NCI-H226 (cell line): Measurements from ENCODE around the gene KCTD12.
A peak's percentile ranks its signal among the peaks of the same experiment; 100 is the strongest.
"Not testable (repeated sequence)": the region's sequence is repeated elsewhere in the genome, so short reads cannot be mapped to it uniquely, and the experiment has no call there.

Source experiments
- DNase-seq: peaks from one replicate; pipeline ENCODE4 v3.0.0-alpha.2; 2015

Gene KCTD12

DNA sequence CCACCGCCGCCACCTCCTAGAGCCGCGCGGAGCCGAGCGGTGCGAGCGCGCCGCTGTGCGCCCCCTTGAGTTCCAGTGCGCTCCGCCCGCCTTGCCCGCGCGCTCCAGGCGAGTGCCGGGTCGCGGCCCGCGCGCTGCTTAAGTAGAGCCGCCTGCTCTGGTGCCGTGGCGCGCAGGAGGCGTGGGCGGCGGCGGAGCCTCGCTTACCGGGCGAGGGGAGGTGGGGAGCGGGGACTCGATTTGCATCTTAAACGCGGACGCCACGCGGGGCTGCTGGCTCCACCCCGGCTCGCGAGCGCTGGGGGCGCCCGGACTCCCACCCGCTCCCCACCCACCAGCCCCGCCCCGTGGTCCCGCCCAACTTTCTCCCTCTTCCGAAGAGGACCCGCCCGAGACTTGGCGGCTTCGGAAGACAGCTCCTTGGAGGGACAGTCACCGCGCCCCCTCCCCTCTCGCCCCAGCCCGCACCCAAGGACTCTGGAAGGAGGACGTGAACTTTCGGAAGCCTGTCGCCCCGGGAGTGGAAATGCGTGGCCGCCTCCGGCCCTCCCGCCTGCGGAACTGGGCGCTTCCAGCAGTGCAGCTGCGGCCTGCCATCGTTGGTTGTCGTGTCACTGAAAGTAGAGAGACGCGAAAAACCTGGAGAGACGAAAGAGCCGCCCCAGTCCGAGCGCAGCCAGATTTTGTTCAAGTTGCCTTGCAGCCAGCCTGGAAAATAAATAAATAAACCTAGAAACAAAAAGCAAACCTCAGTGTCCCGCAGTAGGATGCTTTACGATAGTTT, at the start of gene KCTD12:
TSS of gene KCTD12 (minus strand) at position 114 of the 784 bp plus-strand sequence. CDS start 257 bp downstream, outside the sequence.
- peak; percentile 64 for DNase-seq

DNA sequence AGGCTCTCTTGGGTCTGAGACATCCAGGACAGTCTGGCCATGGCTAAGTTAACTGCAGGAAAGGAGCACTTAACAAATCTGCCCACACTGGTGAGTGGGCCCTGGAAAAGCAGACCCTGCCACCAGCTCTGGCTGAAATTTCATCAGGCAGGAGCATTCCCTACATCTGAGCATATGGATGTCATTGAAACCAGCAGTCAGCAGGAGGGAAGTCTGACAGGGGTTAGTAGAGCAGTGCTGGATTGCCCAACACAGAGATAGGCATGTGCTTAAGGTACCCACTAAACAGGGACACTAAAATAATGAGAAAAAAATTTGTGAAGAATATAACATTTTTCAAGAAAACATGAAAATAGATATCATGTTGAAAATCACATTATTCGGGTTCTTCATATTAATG, 48.5 kb upstream of the KCTD12 start:
- DNase-seq: no peak

DNA sequence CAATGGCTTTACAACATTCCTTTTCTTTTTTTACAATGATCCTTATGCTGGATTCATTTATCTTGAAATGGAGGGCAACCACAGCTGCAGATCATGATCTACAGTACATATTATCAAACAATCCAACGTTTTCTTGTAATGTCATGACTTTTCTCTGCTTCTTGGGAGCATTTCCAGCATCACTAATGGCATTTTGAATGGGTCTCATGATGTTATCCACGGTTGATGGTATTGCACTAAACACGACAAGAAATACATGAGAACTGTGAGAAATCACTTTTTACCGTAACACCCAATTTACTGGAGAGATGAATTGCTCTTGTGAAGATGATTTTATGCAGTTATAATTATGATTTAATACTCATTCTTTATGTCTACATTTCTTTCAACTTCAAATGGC, 45.9 kb upstream of the KCTD12 start:
- DNase-seq: no peak

DNA sequence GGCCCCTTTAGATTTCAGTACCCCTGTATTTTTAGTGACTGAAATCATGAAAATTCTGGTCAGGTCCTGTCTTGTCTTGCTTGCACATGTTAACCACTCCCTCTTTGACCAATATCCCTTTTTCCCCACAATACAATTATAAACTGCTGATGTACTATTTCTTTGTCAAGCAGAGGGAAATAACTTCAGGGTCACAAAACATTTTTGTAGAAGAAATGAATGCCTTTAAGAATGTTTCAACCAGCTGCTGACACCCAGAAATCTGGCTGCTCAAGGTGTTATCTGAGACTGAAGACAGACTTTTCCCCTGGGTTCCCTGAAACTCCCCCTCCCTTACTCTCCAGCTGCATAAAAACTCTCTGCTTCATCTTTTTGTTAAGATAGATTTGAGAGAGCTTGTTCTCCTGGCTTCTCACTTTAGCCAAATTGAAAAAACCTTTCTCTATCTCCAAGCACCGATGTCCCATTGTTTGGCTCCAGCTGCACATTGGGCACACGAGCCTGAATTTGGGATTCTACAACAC, 43.7 kb upstream of the KCTD12 start:
- no peak for DNase-seq

DNA sequence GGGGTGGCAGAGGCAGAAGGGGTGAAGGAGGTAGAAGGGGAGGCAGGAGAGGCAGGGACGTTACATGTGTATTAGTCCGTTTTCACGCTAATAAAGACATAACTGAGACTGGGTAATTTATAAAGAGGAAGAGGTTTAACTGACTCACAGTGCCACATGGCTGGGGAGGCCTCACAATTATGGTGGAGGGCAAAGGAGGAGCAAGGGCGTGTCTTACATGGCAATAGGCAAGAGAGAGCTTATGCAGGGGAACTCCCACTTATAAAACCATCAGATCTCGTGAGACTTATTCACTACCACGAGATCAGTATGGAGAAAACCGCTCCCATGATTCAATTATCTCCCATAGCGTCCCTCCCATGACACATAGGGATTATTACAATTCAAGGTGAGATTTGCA, 43.1 kb upstream of the KCTD12 start:
- DNase-seq: no peak

DNA sequence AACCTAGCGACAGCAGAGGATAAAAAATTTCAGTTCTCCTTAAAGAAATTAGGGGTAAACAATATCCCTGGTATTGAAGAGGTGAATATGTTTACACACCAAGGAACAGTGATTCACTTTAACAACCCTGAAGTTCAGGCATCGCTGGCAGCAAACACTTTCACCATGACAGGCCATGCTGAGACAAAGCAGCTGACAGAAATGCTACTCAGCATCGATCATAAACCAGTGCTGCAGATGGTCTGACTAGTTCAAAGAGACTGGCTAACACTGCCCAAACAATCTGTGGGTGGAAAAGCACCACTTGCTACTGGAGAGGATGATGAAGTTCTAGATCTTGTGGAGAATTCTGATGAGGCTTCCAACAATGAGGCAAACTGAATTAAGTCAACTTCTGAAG, 42.3 kb upstream of the KCTD12 start:
- no peak for DNase-seq

DNA sequence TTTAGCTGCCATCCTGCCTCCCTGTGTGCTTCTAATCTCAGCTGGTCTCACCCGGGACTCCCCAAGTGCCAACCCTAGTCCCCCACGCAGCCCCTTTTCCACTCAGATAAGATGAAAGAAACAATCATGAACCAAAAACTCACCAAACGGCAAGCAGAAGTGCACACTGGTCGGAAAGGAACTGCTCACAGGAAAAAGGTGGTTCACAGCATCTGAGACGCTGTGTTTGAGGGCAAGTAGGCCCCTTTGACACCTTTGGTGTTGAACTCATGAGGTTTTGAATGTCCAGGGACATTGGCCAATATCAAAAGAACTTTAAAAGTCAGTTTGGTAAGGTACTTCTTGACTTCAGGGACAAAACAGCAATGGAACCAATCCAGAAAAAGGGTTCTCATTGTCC, 41.8 kb upstream of the KCTD12 start:
- no peak for DNase-seq

DNA sequence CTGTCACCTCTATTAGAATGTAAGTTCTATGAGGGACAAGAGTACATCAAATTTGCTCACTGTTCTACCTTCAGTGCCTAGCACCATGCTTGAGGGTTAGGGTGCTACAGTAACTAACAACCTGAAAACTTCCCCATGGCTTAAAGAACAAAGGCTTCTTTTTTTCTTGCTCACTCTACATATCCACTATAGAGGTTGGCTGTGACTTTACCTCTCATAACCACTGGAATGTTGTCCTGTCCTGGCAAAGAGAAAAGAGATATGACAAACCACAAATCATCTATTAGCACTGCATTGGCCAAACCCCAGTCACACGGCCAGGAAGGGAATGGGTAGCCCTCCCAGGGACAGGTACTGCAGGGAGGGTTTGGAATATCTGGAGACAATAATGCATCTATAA, 38.9 kb upstream of the KCTD12 start:
- no peak for DNase-seq

DNA sequence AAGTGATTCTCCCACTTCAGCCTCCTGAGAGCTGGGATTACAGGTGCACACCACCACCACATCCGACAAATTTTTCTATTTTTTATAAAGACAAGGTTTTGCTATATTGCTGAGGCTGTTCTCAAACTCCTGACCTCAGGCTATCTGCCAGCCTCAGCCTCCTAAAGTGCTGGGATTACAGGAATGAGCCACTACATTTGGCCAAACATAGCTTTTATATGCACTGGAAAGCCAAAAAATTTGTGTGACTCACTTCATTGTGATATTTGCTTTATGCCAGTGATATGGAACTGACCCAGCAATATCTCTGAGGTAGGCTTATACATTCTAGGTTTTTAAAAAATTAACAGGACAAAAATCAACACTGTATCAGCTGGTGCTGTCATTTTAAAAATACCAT, 35.3 kb upstream of the KCTD12 start:
- peak; percentile 46 for DNase-seq

DNA sequence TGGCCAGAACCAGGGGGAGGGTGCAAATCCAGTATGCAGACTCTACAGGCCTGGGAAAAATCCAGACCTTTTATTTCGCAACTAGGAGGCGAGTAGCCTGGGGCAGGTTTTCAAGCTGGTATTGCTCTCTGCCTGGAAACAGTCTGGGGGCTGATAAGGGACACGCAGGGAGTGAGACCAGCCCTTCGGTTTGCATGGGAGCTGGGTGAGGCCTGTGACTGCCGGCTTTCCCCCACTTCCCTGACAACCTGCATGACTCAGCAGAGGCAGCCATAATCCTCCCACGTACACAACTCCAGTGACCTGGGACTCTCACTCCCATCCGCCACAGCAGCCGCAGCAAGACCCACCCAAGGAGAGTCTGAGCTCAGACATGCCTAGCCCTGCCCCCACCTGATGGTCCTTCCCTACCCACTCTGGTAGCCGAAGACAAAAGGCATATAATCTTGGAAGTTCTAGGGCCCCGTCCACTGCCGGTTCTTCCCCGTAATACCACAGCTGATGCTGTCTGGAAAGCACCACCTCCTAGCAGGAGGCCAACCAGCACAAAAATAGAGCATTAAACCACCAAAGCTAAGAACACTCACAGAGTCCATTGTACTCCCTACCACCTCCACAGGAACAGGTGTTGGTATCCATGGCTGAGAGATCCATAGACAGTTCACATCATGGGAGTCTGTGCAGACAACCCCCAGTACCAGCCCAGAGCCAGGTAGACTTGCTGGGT, 31.7 kb upstream of the KCTD12 start:
- peak; percentile 98 for DNase-seq

DNA sequence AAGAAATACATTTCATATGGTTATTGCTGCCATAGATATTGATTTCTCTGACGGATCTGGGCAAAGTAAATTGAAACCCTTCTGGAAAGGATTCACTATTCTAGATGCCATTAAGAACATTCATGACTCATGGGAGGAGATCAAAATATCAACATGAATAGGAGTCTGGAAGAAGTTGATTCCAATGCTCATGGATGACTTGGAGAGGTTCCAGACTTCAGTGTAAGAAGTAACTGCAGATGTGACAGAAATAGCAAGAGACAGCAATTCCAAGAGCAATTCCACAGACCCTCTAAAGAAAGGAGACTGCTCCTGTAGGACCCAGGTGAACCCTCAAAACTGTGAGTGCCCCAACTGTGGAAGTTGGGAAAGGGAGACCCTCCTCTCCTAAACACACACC, 30.9 kb upstream of the KCTD12 start:
- peak; percentile 56 for DNase-seq

DNA sequence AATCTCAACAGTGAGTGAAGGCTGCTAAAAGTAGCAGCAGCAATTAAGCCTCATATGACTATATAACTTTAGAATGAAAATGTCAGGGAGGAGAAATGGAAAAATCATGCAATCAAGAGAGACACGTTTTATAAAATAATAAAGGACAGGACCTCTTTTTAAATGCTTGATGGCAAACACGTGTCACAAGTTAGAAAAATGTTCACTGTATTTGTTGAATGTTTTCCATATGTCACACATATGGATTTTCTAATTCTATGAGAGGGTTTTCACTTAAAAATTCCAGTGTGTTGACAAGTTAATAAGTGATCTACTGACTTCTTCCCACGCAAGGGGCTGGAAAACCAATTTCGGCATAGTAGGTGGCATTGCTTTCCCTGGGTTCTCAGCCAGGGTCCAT, 27.7 kb upstream of the KCTD12 start:
- DNase-seq: no peak

DNA sequence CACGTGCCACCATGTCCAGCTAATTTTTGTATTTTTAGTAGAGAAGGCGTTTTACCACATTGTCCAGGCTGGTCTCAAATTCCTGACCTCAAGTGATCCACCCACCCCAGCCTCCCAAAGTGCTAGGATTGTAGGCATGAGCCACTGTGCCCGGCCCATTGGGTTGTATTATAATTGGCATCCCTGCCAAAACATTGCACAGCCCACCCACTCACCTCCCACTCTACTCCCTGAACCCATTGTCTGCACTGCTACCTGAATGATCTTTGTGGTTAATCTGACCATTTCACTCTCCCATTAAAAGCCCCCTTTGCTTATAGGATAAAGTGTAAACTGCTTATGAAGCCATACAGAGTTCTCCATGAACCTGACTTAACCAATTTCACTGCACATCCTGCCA, 26.3 kb upstream of the KCTD12 start:
- no peak for DNase-seq

DNA sequence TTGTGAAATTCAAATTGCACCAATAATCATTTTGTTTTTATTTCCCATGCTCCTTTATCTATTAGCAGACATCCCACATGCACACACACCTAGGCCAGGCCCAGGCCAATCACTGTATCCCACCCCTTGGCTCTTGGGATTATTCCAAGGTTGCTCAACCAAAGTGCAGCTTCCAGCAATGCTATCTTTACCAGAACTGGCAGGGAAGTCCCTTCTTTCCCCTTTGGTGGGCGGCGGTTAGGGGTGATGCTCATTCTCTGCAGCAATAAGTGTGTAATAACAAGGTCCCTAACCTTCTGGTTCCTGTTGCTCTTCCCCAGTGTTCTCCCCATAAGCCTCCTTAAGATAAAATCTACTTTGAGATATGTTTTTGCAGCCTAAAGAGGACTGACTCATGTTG, 18.3 kb upstream of the KCTD12 start:
- peak; percentile 50 for DNase-seq

DNA sequence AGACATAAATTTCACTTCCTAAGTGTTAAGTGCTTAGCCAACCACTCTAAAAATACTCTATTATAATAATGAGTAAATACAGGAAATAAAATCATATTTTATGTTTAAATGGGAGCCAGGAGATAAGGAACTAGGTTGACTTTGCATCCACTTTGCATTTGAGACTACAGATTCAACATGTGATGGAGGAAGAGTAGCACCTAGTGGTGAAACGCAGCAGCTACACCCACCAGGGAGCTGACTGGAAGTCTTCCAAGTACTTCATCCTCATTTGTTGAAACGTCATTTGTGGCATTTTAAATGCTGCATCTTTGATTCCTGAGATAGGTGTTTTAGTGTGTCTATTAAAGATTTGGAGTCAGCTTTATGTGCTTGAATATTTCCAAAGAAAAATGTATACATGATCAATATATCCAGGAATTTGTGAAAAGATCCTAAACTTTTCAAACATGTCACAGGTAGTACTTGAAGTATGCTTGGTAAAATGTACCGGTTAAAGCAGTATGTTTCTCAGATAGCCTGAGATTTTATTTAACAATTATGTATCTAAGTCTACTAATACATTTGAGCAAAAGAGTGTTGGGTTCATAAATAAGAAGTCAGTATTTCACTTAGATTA, 17.4 kb upstream of the KCTD12 start:
- DNase-seq: peak; percentile 36

DNA sequence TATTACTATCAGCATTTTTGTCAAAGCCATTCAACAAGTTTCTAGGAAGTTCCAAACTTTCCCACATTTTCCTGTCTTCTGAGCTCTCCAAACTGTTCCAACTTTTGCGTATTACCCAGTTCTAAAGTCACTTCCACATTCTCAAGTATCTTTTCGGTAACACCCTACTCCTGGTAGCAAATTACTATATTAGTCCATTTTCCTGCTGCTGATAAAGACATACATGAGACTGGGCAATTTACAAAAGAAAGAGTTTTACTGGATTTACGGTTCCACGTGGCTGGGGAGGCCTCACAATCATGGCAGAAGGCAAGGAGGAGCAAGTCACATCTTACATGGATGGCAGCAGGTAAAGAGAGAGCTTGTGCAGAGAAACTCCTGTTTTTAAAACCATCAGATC, 12.9 kb upstream of the KCTD12 start:
- DNase-seq: not testable (repeated sequence)

DNA sequence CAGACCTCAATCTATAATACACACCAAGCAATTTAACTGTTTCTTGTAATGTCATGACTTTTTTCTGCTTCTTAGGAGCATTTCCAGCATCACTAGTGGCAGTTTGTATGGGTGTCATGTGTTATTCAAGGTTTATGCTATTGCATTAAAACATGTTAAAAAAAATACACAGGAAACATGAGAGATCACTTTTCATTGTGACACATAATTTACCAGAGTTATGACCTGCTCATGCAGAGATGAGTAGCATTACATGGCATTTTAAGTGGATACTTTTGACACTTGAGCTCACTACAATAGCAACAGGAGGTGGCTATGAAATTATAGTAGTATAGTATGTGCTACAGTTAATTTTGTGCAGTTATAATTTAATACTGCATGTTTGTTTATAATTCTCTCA, 11.0 kb upstream of the KCTD12 start:
- not testable (repeated sequence) for DNase-seq

DNA sequence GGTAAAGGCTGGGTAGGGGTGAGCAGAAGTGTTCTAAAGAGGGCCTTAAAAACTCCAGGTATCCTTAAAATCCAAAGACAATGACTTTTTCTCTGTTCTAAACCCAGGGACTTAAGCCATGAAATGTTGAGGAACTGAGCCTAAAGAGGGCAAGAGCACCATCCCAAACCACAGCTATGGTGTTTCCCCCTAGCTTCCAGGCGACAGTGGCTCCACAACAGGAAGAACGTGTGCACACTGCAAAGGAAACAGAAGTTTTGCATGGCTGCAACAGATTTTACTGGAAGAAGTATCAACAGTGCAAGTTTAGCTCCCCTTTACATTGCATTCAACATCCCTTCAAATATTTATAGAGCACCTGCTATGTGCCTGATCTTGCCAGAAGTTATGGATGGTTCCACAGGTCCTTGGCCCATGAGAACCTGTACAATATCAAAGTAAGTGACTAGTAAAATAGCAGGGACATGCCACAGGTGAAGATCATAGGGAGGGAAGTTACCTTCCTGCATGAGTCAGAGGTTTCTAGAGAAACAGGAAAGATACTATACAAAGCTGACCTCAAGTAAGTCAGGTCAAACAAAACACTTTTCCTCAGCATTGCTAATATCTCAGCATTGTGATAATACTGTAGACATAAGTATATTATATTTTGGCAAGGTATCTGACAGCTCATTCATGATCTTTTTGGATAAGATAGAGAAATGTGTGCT, 8.4 kb upstream of the KCTD12 start:
- peak; percentile 20 for DNase-seq

DNA sequence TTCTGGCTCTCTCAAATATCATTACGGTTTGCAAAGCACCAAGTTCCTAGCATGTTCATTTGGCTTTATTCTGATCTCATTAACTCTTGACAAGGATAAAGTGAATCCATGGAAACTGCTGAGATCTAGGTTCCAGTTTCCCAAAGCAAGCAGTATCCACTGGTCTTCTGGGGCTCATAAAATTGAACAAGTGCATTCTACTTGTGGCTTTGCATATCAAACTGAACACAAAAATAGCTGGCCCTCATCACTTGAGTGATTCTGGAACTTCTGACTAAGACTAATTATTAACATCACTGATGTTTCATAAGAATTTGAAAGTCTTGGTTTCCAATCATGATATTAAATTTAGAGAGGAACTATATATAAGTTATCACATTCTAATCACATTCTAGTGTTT, 6.3 kb upstream of the KCTD12 start:
- no peak for DNase-seq

DNA sequence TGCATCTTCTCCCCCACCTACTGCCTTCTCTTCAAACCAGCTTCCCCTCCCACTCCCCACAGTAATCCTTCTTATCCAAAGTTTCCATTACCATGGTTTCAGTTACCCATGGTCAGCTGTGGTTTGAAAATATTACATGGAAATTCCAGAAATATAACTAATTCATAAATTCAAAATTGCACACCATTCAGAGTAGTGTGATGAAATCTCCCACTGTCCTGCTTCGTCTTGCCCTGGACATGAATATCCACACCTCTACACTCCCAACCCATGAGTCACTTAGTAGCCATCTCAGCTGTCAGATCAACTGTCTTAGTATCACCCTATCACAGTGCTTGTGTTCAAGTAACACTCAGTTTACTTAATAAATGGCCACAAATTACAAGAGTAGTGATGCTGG, 3.8 kb upstream of the KCTD12 start:
- peak; percentile 87 for DNase-seq

DNA sequence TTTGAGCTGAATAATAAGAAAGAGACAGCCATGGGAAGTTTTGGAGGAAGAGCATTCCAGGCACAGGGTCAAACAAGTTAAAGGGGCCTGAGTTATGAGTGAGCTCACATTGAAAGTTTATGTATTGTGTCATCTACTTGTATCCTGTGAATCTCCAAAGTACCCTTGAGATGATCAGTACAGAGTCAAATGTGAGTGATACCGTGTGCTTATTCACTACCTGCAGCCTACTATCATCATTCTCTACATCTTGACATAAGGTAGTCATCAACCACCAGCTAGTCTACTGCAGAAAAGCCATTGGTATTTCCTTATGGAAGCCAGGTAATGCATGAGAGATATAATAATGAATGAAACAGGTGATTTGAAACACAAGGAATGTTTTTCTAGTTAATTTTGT, 3.0 kb upstream of the KCTD12 start:
- DNase-seq: no peak

DNA sequence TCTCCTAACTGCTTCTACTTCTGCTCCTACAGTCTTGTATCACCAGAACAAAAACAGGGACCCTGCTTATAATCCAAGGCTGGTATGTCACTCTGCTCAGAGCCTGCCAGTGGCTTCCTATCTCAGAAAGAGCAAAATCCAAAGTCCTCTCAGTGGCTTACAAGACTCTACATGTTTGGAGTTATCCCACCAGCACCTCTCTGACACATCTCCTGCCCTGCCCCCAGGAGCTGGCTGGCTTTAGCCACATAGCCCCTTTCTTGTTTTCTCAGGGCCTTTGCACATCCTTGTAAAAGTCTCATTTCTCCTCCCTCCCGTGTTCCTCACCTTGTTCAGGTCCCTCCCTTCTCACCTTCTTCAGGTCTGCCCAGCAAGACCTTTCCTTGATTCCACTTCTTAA, 2.2 kb upstream of the KCTD12 start:
- no peak for DNase-seq

DNA sequence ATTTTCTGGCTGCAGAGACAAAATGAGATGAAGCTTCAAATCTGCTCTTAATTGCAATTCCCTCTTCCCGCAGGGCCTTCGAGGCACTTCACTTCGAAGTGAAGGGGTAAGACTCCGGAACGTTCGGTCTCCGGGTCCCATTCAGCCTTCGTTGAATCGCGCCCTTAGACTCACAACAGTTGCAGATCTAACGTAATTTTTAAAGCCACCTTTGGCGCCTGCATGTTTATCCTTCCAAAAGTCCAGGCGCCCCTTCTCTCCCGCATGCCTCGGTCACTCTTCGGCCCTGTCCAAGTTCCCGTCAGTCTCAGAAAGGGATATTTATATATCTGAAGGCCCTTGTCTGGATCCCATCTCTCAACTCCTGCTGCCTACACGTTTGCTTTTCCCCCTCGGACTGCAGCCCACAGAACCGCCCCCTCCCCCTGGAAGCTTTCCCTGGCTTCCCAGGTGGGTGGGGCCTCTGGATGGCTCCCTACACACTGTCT, 915 bp upstream of the KCTD12 start:
- DNase-seq: no peak
